ENCODE data around the gene ANKRD35.
"Not testable (repeated sequence)": the region's sequence is repeated elsewhere in the genome, so short reads cannot be mapped to it uniquely, and the experiment has no call there.

The ANKRD35 gene

GRCh38 chr1:145857170-145857569 lies 28.5 kb downstream of the ANKRD35 start:
- DNase-seq (ENCODE audit: low read depth in 2 of 2) = no peak

GRCh38 chr1:145855426-145855948 lies 30.2 kb downstream of the ANKRD35 start:
- DNase-seq (ENCODE audit: low read depth in 2 of 2) = no peak

GRCh38 chr1:145849356-145850160 lies 36.1 kb downstream of the ANKRD35 start:
- no peak for DNase-seq (ENCODE audit: low read depth in 2 of 2)

DNA sequence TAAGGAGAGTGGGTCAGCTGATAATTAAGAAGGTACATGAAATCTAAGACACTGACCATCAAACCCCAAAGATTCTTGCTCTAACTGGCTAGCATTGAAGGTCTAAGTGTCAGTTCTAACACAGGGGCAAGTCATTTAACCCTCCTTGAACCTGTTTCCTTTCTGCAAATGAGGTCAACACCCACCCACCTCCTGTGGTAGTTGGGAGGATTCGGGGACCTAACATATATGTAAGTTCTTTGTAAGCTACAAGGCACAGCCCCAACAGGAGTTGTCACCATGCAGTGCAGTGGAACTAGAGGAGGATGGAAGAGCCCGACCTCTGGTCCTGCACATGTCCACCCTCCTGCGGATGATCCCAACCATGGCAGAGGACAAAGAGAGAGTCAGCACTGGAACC lies 37.8 kb downstream of the ANKRD35 start:
- no peak for DNase-seq (ENCODE audit: low read depth in 2 of 2)

DNA sequence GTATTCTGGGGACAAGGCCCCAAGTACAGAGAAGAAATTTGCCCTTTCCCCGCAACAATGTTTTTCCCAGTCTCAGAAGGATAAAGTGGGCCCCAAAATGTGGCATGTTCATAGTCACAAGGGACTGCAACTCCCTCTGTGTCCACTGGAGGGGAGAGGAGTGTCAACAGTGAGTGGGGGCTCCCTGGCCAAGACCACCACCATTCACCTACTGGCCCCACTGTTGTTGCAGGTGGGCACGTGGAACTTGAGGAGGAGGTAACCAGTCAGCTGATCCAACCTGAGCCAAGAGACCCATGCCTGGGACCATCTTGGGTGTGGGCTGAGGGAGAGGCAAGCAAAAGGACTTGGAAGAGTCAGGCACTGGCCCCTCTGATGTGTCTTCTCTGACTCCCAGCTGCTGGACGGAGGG lies 39.5 kb downstream of the ANKRD35 start:
- DNase-seq (ENCODE audit: low read depth in 2 of 2) = no peak

DNA sequence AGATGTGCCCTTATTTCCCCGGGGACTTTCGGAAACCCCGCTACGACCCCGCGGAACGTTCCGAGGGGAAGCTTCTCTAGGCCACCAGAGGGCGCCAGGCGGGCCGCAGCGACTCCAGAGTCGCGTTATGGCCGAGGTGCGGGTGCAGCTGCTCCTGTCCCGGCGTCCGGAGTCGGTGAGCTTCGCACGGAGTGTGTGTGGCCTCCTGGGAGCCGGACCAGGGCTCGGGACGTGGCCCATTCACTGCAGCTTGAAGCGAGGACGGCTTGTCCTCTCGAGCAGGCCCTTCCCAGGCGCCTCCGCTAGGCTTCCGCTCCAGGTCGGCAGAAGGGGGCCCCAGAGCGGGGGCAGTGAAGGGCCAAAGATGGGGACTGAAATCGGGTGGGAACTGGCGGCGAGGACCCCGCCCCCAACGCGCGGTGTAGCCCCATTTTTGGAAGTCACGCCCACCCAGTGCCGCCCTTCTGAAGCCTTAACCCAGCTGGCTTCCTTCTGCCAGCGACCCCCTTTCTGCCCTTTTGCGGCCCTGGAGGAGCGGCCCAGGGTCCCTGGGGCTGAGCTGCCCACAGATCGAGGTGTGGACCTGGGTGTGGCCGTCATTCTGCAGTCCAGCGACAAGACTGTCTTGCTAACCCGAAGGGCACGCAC lies 40.0 kb downstream of the ANKRD35 start, which contains the start of gene NUDT17:
Gene NUDT17 (plus strand): TSS at position 117 of the 648 bp plus-strand sequence. CDS start 11 bp downstream, at position 128.
- peak; percentile 67 to 73 for DNase-seq (ENCODE audit: low read depth in 2 of 2)

GRCh38 chr1:145845144-145845513 lies 40.5 kb downstream of the ANKRD35 start:
- no peak for DNase-seq (ENCODE audit: low read depth in 2 of 2)

DNA sequence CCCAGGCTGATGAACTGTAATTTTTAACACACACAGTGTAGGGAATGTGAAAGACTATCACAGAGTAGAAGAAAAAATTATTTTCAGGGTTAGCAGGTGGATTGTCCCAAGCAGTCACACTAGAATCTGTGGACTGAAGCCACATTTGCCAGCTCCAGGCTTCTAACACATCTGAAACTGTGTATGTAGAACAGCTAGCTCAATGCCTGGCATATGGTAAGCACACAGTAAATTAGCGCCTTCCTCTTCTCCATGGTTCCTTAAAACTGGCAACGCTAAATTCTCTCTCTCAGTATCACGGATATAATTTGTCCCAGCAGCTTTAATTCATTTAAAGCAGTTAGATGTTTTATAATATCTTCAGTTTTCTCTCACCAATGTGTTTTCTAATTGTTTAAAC lies 42.6 kb downstream of the ANKRD35 start:
- DNase-seq (ENCODE audit: low read depth in 2 of 2) = no peak

GRCh38 chr1:145837656-145838055 lies 48.0 kb downstream of the ANKRD35 start:
- no peak for DNase-seq (ENCODE audit: low read depth in 2 of 2)

- DNase-seq (ENCODE audit: low read depth in 2 of 2) = not testable (repeated sequence)
Observed at GRCh38 chr1:145830810-145831209, 54.9 kb downstream of the ANKRD35 start.

GRCh38 chr1:145828367-145829026 lies 57.2 kb downstream of the ANKRD35 start:
- no peak for DNase-seq (ENCODE audit: low read depth in 2 of 2)

GRCh38 chr1:145827966-145828365 lies 57.7 kb downstream of the ANKRD35 start:
- no peak for DNase-seq (ENCODE audit: low read depth in 2 of 2)

GRCh38 chr1:145826030-145826429 lies 59.6 kb downstream of the ANKRD35 start:
- no peak for DNase-seq (ENCODE audit: low read depth in 2 of 2)

GRCh38 chr1:145824499-145824842 lies 61.2 kb downstream of the ANKRD35 start:
- DNase-seq (ENCODE audit: low read depth in 2 of 2) = no peak

DNA sequence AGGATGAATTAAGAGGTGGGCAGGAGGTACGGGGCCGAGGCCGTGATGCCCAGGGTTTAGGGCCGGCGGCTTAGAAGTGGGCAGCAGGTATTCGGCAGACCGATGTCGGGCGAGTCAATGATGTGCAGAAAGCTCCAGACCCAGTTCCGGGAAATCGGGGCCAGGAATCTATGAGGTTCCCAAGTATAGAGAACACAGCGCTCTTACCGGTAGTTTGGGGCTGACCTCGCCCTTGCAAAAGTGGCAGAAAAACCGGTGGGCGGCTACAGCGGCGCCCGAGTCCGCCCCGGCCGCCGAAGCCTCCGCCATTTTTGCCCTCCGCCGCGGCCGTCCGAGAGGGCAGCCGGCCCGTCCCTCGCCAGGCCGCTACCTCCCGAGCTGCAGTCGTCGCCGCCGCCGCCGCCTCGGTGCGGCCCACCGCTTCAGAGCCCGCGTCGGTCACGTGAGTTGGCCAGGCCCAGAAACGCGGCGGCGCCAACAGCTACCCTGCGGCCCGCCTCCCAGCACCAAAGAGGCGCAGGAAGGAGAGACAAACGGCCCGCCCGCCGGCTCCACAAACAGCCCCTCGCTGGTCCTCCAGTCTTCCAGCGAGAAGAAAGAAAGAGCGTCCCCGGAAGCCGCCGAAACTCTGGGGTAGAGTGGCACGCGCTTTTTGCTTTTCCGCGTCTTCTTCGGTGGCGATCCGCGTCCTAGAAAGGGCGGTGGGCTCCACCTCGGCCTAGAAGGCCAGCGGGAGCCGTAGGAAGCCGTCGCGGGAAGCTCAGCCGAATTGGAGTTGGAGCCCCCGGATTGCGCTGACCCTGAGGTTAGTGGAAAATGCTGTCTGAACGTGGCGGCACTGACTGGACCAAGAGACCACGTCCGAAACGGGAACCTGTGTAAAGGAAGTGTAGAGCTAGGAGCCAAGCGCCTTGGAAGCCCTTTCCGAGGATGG lies 61.8 kb downstream of the ANKRD35 start, which contains the start of the genes POLR3C and RNF115:
Gene POLR3C (plus strand): TSS at position 636 of the 934 bp plus-strand sequence. CDS start 1,577 bp downstream, outside the sequence.
Gene RNF115 (minus strand): TSS at position 531 of the 934 bp plus-strand sequence. CDS start 222 bp downstream, at position 309.
- peak; percentile 78 to 79 for DNase-seq (ENCODE audit: low read depth in 2 of 2)

- not testable (repeated sequence) for DNase-seq (ENCODE audit: low read depth in 2 of 2)
Observed at GRCh38 chr1:145822779-145823331, 62.8 kb downstream of the ANKRD35 start.

DNA sequence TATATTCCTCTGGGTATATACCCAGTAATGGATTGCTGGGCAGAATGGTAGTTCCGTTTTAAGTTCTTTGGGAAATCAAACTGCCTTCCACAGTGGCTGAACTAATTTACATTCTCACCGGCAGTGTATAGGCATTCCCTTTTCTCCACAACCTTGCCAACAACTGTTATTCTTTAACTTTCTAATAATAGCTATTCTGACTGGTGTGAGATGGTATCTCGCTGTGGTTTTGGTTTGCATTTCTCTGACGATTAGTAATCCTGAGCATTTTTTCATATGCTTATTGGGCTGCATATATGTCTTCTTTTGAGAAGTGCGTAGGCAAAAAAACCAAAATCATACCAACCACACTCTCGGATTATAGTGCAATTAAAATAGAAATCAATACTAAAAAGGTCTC lies 67.6 kb downstream of the ANKRD35 start:
- DNase-seq (ENCODE audit: low read depth in 2 of 2) = not testable (repeated sequence)

Data from stimulated activated CD8-positive, alpha-beta memory T cell treated with anti-CD3 and anti-CD28 coated beads, Interleukin-2, amount 100 ng/mL, for 48 hours (primary cell).